ENCODE data around the gene BTAF1.
"Not testable (repeated sequence)": the region's sequence is repeated elsewhere in the genome, so short reads cannot be mapped to it uniquely, and the experiment has no call there.

BTAF1 gene

DNA sequence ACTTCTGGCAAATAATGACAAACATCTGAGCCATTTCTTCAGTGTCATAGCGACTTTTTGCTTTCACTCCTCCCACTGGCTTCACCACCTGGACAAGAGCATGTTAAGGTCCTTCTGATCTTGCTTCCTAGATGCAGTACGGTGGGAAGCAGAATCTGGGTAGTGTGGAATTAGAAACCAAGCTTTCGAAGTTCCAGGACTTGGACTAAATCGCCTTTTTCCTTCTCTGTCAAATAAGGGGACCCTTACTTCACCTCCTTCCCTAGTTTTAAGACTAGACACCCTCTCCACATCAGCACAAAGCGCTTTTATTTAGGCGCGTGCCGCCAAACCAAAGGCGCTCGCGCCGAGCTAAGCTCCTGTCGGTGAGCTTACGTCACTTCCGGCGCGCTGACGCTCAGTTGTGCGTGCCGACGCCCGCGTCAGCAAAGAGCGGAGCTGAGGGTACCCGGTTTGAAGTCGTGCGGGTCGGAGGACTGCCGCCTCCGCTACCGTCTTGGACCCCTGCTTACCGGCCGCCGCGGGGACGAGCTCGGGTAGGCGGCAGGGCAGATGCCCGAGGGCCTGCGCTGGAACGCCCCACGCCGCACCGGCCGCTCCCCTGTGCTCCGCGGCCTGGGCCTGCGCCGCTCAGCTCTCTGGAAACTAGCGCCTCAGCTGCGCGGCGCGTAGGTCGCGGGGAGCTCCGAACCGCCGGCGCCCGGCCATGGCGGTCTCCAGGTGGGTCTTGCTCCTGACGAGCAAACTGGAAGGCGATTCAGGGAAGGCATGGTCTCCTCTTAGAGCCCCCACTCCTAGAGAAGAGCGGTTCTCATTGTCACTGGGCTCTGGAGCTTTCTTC lies at the start of gene BTAF1:
BTAF1 (plus strand) TSS at position 400 of the 841 bp plus-strand sequence; CDS start at position 707, 307 bp downstream.
- DNase-seq (ENCODE audit: low spot score), result peak; percentile 91

DNA sequence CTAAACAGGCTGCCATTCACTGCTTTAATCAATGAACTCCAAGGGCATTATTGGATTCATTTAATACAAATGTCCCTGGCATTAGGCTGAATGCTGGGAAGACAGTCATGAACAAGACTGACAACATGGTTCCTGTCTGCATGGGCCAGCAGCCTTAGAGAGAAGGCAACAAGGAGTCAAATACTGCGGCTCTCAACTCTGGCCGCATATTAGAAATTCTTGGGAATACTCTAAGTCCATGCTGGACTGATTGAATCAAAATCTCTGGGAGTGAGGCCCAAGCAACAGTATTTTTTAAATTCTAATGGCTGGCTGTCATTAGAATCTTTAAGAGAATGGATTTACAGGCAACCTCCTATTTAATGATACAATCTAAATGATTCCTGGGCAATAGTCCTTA lies 48.4 kb upstream of the BTAF1 start:
- DNase-seq (ENCODE audit: low spot score), result no peak

DNA sequence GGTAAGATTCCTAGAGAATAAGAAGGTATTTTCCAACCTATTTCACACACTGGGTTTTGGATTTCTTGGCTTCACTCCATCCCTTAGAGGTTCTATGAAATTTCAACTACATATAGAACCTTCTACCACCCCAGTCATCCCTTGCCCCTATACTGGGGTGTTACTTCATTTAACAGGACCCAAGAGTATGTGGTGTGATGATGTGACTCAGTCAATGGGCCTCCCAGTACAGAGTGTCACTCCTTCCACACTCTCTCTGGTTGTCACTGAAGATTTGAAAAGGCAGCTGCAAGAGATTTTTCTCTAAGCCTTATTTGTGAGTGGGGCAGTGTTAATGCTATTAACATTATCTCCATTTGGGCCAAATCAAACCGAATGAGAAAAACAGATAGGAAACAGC lies 47.8 kb upstream of the BTAF1 start:
- DNase-seq (ENCODE audit: low spot score), result no peak

DNA sequence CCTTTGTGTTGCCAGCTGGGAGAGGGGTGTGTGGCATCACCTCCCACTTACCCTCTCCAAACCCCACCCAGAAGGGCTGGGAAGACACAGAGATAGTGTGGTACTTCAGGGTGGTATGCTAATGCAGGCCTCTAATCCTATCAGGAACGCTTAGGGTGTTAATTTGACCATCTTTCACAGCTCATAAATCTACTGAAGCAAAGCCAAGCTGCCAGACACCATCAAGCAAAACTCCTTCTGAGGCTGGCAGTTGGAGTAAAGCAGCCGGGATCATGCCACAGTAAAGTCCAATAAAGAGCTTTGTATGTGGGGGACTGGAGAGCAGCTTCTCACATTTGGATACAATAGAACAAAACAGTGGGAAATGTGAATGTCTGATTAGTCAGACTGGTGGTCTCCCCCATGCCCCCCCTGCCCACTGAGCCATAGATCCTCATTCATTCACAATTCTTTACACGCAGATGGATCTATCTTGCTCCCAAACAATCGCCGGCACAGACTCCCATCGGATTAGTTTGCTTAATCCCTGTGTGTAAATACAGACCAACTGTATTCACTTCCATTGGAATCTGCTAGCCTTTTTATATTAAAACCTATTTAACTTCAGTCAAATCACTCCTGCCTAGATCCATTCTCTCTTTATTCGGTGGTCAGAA lies 43.9 kb upstream of the BTAF1 start:
- no peak for DNase-seq (ENCODE audit: low spot score)

DNA sequence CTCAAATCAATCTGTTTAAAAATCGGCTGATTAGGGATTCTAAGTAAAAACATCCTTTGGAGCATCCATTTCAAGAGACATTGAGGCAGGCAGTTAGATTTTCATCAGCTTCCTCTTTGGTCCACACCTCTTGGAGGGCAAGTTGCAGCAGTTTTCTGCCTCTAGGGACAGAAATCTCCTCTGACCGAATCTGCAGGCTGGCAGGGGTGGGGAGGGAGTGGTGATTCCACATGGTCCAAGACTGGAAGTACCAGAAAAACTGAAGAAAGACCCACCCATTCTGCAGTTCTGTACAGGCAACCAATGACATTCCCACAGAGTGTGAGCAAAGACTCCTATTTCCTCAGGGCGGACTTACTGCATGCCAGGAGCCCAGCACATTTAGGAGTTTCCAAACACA lies 43.3 kb upstream of the BTAF1 start:
- no peak for DNase-seq (ENCODE audit: low spot score)

DNA sequence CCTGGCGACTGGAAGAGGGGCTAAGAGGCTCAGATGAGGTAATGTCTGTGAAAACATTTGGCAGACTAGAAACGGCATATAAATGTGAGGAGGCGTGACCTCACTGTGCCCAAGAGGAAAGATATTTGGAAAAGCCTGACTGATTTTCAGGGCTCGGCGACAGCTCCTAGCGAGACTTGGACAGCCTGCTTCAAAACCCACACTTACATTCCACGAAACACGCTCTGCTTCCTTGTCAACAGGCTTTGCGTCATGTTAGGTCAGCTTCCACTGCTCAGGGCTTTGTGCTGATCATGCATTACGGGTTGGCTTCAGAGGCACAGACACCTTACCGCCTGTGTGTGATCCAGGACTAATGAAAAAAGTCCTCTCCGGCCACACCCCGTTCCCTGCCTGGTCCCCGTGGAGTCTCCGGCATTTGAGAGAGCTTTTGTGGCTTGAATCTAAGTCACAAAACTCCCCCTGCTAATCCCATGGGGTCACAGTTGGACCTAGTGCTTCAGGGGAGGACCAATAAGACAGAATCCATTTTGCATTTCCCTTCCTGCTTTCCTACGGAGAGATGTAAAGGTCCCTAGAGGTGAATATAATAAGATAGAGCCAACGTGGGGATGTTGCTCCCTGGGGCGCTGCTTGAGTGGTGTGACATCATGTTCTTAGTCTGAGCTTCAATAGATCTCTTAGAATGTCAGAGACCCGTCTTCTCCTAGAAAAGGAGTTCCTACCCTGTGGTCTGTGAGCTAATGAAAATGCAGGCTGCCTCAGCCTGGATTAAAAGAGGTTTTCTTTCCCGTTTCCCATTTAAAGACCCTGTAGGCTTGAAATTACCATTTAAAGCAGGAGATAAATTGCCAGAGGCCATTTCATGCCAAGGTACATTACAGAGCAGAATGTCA lies 39.8 kb upstream of the BTAF1 start:
- no peak for DNase-seq (ENCODE audit: low spot score)

DNA sequence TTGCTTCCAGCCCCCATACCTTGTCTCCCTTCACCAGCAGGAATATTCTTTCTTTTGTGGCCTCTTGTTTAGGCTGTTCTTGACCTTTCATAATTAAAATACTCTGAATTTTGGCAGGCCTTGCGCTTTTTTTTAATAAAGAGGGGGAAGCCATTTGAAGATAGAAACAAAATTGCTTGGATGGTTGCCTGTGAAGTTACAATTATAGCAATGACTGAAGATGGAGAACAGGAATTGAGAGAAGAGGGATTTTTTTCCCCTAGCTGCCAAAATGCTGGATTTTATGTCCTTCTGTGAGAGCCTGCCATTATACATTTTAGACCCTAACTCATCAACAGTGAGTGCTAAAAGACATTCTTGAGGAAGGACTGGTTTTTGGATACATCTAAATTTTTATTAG lies 39.0 kb upstream of the BTAF1 start:
- DNase-seq (ENCODE audit: low spot score), result no peak

DNA sequence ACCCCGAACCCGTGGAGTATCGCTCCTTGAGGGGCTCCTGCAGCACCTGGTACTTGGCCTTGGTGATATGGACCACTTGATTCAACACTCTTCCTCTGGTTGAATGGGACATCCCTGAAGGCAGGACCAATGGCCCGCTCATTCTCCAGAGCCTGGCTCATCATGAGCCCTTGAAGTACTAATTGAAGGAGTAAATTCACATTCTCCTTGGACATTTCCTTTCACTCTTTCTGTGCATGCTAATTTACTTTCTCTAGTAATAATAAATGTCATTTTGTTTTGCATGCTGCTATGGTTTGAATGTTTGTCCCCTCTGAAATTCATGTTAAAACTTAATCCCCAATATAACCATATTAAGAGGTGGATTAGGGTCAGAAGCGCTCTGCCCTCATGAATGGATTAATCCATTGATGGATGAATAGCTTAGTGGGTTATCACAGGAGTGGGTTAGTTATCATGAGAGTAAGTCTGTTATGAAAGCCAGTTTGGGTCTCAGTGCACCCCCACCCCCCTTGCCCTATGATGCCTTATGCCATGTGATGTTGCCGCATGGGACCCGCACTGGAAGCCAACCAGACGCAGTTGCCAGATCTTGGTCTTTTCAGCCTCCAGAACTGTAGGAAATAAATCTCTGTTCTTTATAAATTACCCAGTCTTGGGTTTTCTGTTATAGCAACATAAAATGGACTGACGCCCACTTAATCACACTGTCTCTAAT lies 38.0 kb upstream of the BTAF1 start:
- no peak for DNase-seq (ENCODE audit: low spot score)

DNA sequence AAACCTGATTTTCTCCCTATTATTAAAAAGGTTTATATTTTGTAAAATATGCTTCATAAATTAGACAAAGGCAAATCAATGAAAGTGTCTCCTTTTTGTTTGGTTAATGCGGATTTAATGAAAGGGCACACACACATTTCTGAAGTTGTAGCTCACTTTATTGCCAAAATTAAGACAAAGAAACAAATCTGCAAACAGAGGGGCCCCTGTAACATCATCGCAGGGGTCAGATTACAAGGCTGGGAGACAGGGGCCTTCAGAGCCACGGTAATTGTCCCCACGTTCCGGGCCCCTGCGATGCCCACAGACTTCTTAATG lies 36.7 kb upstream of the BTAF1 start:
- DNase-seq (ENCODE audit: low spot score), result no peak

DNA sequence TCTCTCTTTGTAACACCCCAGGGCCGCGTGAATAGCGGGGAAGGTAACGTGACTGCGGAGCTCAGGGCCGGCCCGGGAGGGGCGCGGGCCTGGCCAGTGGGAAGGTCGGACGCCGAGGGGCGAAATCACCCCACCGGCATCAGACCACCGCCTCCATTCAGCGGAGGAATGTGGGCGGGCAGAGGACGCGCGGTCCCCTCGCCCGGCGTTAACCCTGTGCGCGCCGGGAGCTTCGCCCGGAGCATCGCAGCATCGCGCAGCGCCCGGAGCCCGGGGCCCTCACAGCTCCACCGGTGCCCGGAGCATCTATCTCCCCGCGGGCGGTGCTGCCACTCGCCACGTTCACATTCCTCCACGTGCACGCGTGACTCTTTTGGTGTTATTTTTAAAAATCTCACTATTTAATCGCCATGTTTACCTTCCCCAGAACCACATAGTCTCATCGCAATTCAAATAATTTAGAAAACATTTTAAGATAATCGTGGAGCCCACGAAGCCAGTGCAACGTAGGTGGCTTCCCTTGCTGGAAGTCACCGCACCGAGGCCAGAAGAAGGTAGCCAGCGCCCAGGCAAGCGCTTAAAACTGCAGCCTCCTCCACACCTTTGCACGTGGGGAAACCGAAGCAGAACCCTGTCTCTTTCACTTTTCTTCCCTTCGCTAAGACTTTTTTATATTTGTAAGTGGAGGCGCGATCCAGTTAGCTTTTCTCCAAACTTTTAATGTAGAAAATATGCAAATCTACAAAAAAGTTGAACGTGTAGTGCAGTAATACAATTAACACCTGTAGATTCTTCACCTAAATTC lies 36.1 kb upstream of the BTAF1 start:
- no peak for DNase-seq (ENCODE audit: low spot score)

DNA sequence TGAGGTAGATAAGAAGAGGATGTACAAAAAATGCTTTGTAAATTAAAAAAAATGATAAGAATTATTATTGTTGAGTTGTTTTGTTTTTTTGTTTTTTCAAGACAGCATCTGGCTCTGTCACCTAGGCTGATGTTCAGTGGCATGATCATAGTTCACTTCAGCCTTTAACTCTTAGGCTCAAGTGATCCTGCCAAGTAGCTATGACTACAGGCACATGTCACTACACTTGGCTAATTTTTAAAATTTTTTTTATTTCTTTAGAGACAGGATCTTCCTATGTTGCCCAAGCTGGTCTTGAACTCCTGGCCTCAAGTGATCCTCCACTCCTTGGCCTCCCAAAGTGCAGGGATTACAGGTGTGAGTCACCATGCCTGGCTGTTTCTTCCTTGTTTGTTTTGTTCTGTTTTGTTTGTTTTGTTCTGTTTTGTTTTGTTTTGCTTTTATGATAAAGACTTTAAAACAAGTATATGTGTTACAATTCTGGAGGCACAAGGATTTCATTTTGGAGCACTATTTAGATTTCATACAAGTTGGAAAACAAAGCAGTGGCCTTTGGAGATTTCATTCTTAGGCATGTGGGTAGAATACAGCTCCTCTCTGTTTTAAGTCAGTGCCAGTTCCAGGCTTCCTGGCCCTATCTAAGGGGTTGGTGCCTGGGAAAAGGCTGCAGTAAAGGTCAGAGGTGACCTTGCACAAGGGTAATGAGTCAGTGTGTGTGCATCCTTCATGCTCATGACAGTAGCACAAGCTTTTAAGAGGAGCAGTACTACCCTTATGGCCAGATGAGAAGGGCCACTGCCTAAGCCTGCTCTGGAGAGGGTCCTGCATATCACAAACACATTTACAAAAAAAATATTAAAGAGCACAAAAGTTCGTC lies 32.2 kb upstream of the BTAF1 start:
- DNase-seq (ENCODE audit: low spot score), result no peak

DNA sequence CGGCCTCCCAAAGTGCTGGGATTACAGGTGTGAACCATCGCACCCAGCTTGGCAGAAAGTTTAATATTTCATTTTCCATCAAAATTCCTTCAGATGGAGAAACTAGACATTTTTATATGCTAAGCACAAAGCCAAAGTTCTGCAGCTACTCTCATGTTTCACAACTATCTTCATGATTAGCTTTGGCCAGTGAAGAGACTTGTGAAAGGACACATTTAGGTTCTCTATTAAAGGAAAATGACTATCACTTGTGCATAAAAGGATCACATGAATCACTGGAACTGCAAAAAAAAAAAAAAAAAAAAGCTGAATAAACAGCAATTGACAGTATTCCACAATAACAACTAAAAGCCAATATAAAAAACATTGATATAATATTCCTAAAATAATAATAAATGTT lies 30.5 kb upstream of the BTAF1 start:
- DNase-seq (ENCODE audit: low spot score), result no peak

DNA sequence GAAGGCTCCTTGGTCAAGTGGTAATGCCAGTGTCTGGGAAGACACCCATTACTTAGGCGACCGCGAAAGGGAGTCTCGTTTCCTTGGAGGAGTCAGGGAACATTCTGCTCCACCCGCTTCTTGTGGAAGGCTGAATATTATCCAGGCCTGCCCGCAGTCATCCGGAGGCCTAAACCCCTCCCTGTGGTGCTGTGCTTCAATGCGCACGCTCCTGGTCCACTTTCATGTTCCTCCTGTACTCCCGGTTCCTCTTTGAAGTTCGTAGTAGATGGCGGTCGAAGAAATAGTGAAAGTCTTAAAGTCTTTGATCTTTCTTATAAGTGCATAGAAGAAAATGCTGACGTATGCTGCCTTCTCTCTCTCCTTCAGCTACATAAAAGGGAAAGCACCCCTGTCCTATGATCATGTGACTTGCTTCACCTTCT lies 29.3 kb upstream of the BTAF1 start:
- DNase-seq (ENCODE audit: low spot score), result not testable (repeated sequence)

DNA sequence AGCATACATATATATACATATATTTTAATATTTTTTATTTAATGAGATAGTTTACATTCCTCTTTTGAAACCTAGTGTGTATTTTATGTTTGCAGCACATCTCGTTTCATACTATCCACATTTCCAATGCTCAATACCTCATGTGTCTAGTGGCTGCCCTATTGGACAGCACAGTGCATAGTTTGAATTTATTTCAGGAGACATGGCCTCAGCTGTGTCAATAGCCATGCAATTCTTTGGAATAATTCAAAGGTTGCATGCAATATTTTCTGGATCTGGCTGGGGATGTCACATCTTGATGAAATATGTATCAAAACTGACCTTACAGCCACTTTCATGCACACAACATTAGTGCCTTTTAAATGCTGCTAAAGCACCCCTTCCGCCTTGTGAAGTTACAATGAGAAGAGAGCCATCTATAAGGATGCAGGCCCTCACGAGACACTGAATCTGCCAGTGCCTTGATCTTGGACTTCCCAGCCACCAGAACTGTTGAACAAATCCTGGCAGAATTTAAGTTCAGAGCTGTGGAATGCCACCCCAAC lies 27.3 kb upstream of the BTAF1 start:
- DNase-seq (ENCODE audit: low spot score), result no peak

DNA sequence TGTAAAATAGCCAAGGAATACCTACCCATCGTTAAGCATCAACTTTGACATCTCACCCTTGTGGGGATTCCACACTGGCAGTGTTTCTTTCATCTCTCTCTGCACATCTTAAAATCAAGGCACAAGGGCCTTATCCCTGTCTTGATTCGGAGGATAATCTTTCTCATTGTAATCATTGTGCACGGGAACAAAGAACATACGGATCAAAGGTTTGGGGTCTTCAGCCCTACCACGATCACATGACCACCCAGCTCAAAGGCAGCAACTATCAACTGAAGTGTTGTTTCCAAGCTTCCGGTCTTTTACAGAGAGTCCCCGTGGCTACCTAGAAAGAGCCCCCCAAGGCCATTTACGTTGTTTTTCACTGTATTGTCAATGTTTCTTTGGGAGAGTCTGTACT lies 26.1 kb upstream of the BTAF1 start:
- DNase-seq (ENCODE audit: low spot score), result no peak

DNA sequence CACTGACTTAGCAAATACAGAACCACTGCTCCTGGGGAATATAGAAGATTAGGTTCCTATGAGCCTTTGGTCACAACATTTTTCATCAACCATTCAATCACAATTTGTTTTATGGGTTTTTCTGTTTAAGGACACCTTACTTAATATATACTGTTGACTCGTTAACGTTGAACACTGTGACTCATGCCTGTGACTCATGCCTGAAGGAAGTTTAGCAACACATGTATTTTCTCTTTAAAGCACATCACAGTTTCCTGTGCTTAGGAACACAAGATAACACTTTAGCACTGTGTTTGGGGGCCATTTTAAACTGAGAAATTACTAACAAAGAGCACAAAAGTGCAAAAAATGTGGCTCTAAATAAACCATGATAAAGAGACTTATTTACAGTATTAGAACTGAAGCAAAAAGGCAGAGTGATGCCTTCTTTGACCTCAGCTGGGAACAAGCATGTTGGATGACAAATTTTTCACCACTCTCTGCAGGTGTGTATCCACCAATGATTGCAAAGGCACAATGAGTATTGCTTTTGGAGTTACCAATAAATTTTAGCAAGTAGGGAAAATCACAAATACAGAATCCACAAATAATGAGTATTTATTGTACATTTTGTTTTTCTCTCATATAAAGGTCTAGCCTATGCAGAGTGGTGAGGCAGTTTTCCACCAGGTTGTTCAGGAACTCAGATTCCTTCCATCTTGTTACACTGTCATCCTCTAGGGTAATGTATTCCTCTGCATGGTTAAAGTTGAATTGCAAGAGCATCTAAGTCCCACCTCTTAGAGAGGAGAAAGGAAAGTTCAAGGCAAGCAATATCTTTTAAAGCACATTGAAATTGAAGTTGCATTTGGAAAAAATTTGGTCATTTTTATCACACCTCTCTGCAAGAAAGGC lies 21.5 kb upstream of the BTAF1 start:
- peak; percentile 81 for DNase-seq (ENCODE audit: low spot score)

DNA sequence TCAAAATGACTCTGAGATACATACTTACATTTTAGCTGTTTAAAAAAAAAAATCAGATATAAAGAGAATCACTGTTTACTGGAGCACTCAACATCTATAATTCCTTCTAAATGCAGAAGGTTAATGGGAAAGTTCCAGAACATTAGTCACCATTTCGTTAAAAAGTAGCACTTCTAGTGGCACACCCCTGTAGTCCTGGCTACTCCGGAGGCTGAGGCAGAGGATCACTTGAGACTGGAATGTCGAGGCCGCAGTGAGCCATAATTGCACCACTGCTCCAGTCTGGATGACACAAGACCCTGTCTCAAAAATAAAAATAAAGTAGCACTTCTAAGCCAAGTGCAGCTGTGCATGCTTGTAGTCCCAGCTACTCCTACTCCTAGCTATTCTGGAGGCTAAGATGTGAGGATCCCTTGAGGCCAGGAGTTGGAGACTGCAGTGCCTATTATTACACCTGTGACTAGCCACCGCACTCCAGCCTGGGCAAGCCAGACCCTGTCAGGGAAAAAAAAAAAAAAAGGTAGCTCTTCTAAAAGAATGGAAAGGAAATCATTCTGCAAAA lies 16.5 kb upstream of the BTAF1 start:
- DNase-seq (ENCODE audit: low spot score), result no peak

DNA sequence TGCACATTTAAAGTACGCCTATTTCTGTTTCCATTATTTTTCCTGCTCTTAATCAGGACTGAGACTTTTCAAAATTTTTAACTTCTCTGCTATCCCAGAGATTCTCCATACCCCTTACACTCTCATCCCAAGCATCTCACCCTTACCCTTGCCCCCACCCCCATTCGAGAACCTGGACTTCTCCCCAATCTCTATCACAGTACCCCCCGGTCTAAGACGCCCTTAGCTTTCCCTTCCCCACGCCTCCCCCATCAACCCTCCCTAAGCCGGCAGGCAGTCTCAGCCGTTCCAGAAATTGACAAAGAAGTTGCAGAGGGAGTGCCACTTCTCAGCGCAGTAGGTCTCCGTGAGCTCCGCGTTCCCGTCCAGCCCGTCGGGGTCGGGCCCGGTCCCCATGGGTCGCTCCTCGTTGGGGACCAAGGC lies 15.6 kb upstream of the BTAF1 start:
- no peak for DNase-seq (ENCODE audit: low spot score)

Data from CD4-positive, alpha-beta T cell treated with Interleukin-15 for 4 hours (primary cell).